Activated naive CD4-positive, alpha-beta T cell treated with anti-CD3 and anti-CD28 coated beads, Interleukin-2, amount 50 U/mL, for 24 hours (primary cell): ENCODE data around the gene GAD2.
A peak's percentile ranks its signal among the peaks of the same experiment; 100 is the strongest.
"Not testable (repeated sequence)": the region's sequence is repeated elsewhere in the genome, so short reads cannot be mapped to it uniquely, and the experiment has no call there.

ENCODE experiments used
- H3K27ac Mint-ChIP-seq: one replicate; pipeline ENCODE4 v1.8.0; 2021; ENCODE audit warnings: mild to moderate bottlenecking, mixed read lengths
- H3K27me3 Mint-ChIP-seq: one replicate; pipeline ENCODE4 v1.8.0; 2021; ENCODE audit warnings: mixed read lengths
- H3K36me3 Mint-ChIP-seq: one replicate; pipeline ENCODE4 v1.8.0; 2021; ENCODE audit warnings: mixed read lengths
- H3K4me1 Mint-ChIP-seq: one replicate; pipeline ENCODE4 v1.8.0; 2021; ENCODE audit warnings: mixed read lengths
- H3K4me3 Mint-ChIP-seq: one replicate; pipeline ENCODE4 v1.8.0; 2021; ENCODE audit warnings: mild to moderate bottlenecking, mixed read lengths
- H3K9me3 Mint-ChIP-seq: one replicate; pipeline ENCODE4 v1.8.0; 2021; ENCODE audit warnings: mixed read lengths

GAD2 gene

GRCh38 chr10:26327811-26328210 lies 111.2 kb downstream of the GAD2 start:
- H3K36me3 Mint-ChIP-seq: peaks cover 3% of the 10 kb centered on the region
- H3K27me3 Mint-ChIP-seq: no peaks in the 10 kb centered on the region
- peaks cover 6% of the 10 kb centered on the region for H3K9me3 Mint-ChIP-seq
- H3K27ac Mint-ChIP-seq: no peak overlapping the region
- H3K4me1 Mint-ChIP-seq: no peaks in the 10 kb centered on the region
- H3K4me3 Mint-ChIP-seq: no peak overlapping the region

GRCh38 chr10:26331371-26331770 lies 114.8 kb downstream of the GAD2 start:
- no peak overlapping the region for H3K27ac Mint-ChIP-seq
- H3K9me3 Mint-ChIP-seq: no peaks in the 10 kb centered on the region
- no peak overlapping the region for H3K4me3 Mint-ChIP-seq
- H3K36me3 Mint-ChIP-seq: no peaks in the 10 kb centered on the region
- no peaks in the 10 kb centered on the region for H3K27me3 Mint-ChIP-seq
- peaks cover 8% of the 10 kb centered on the region for H3K4me1 Mint-ChIP-seq

GRCh38 chr10:26334232-26334931 lies 117.8 kb downstream of the GAD2 start:
- Mint-ChIP-seq H3K36me3 (no peaks in the 10 kb centered on the region), H3K27ac (no peak overlapping the region), H3K4me3 (no peak overlapping the region), H3K27me3 (no peaks in the 10 kb centered on the region), H3K4me1 (peaks cover 8% of the 10 kb centered on the region), H3K9me3 (no peaks in the 10 kb centered on the region)

GRCh38 chr10:26334932-26335573 lies 118.5 kb downstream of the GAD2 start:
- H3K4me1 Mint-ChIP-seq: peaks cover 8% of the 10 kb centered on the region
- no peaks in the 10 kb centered on the region for H3K9me3 Mint-ChIP-seq
- no peaks in the 10 kb centered on the region for H3K27me3 Mint-ChIP-seq
- no peaks in the 10 kb centered on the region for H3K36me3 Mint-ChIP-seq
- H3K27ac Mint-ChIP-seq: peak overlapping the region; percentile 10
- peak overlapping the region; percentile 81 for H3K4me3 Mint-ChIP-seq

GRCh38 chr10:26335574-26336093 lies 119.1 kb downstream of the GAD2 start:
- H3K4me1 Mint-ChIP-seq: peaks cover 8% of the 10 kb centered on the region
- H3K4me3 Mint-ChIP-seq: peak overlapping the region; percentile 81

GRCh38 chr10:26336979-26337378 lies 120.4 kb downstream of the GAD2 start:
- Mint-ChIP-seq H3K36me3 (no peaks in the 10 kb centered on the region), H3K9me3 (no peaks in the 10 kb centered on the region), H3K27me3 (no peaks in the 10 kb centered on the region), H3K27ac (no peak overlapping the region), H3K4me1 (peaks cover 13% of the 10 kb centered on the region), H3K4me3 (no peak overlapping the region)

More at GRCh38 chr10:26335574-26336093, 119.1 kb downstream of the GAD2 start:
- Mint-ChIP-seq H3K27ac (peak overlapping the region; percentile 10), H3K9me3 (no peaks in the 10 kb centered on the region), H3K36me3 (no peaks in the 10 kb centered on the region), H3K27me3 (no peaks in the 10 kb centered on the region)

GRCh38 chr10:26341701-26342100 lies 125.1 kb downstream of the GAD2 start:
- H3K27ac Mint-ChIP-seq: no peak overlapping the region
- H3K4me1 Mint-ChIP-seq: peaks cover 4% of the 10 kb centered on the region
- no peaks in the 10 kb centered on the region for H3K9me3 Mint-ChIP-seq
- H3K36me3 Mint-ChIP-seq: no peaks in the 10 kb centered on the region
- H3K27me3 Mint-ChIP-seq: no peaks in the 10 kb centered on the region
- H3K4me3 Mint-ChIP-seq: no peak overlapping the region

GRCh38 chr10:26348821-26349417 lies 132.3 kb downstream of the GAD2 start:
- not testable (repeated sequence) for H3K4me1 Mint-ChIP-seq, H3K27ac Mint-ChIP-seq, H3K4me3 Mint-ChIP-seq, H3K9me3 Mint-ChIP-seq, H3K36me3 Mint-ChIP-seq, H3K27me3 Mint-ChIP-seq
